ENCODE data around the gene PI4KA. TPM values are rescaled to one million over a fixed set of nuclear protein-coding genes. Genes with fewer than 3 reads are reported as not detected.
"Not testable (repeated sequence)": the region's sequence is repeated elsewhere in the genome, so short reads cannot be mapped to it uniquely, and the experiment has no call there.

Gene PI4KA
- total RNA-seq, 2 donors from 2014 or later, result 85.4 to 112 TPM

- no peak for TF ChIP-seq CTCF (IDR thresholded peaks at IDR 0.05)
- Histone ChIP-seq H3K4me3 (no peak overlapping the region), H3K27ac (peak overlapping the region in 1 of 2 donors; percentile 1), H3K36me3 (peaks cover 18% of the 10 kb centered on the region), H3K9me3 (no peaks in the 10 kb centered on the region), H3K4me1 (ENCODE audit: control insufficient read depth in 1 of 2, low read depth in 2 of 2) (peaks cover 8 to 23% of the 10 kb centered on the region in 2 donors), H3K27me3 (replicated peaks; ENCODE audit: insufficient read depth) (no peaks in the 10 kb centered on the region)
- DNase-seq (ENCODE audit: low spot score) (no peak), ATAC-seq (ENCODE audit: insufficient number of reproducible peaks, low FRiP score, low read depth) (no peak)
Observed at GRCh38 chr22:20776624-20777405, 81.8 kb downstream of the PI4KA start.

- ATAC-seq (ENCODE audit: insufficient number of reproducible peaks, low FRiP score, low read depth) (no peak), DNase-seq (ENCODE audit: low spot score) (no peak)
- TF ChIP-seq CTCF (IDR thresholded peaks at IDR 0.05), result no peak
- H3K9me3 ChIP-seq, result no peaks in the 10 kb centered on the region
- no peaks in the 10 kb centered on the region for H3K27me3 ChIP-seq (replicated peaks; ENCODE audit: insufficient read depth)
- peaks cover 12% of the 10 kb centered on the region for H3K36me3 ChIP-seq
- H3K27ac ChIP-seq, result peak overlapping the region; percentile 59 to 69
- no peak overlapping the region for H3K4me3 ChIP-seq
- peaks cover 8 to 23% of the 10 kb centered on the region in 2 donors for H3K4me1 ChIP-seq (ENCODE audit: control insufficient read depth in 1 of 2, low read depth in 2 of 2)
Observed at GRCh38 chr22:20775342-20775895, 83.2 kb downstream of the PI4KA start.

GRCh38 chr22:20774882-20775281 is 83.7 kb downstream of the PI4KA start:
- Histone ChIP-seq H3K36me3 (peaks cover 12% of the 10 kb centered on the region), H3K27ac (peak overlapping the region; percentile 59 to 69), H3K9me3 (no peaks in the 10 kb centered on the region), H3K27me3 (replicated peaks; ENCODE audit: insufficient read depth) (no peaks in the 10 kb centered on the region), H3K4me3 (no peak overlapping the region), H3K4me1 (ENCODE audit: control insufficient read depth in 1 of 2, low read depth in 2 of 2) (peaks cover 8 to 23% of the 10 kb centered on the region in 2 donors)
- TF ChIP-seq CTCF (IDR thresholded peaks at IDR 0.05), result no peak
- ATAC-seq (ENCODE audit: insufficient number of reproducible peaks, low FRiP score, low read depth) (no peak), DNase-seq (ENCODE audit: low spot score) (no peak)

- H3K4me3 ChIP-seq, result no peak within 1 kb of the TSS
- no peak for TF ChIP-seq CTCF (IDR thresholded peaks at IDR 0.05)
- ATAC-seq (ENCODE audit: insufficient number of reproducible peaks, low FRiP score, low read depth) (no peak), DNase-seq (ENCODE audit: low spot score) (no peak)
- no peaks in the 10 kb centered on the region for H3K9me3 ChIP-seq
- H3K27me3 ChIP-seq (replicated peaks; ENCODE audit: insufficient read depth), result no peaks in the 10 kb centered on the region
- peak within 1 kb of the TSS; percentile 59 to 69 for H3K27ac ChIP-seq
- peaks cover 7% of the 10 kb centered on the region for H3K36me3 ChIP-seq
- peaks cover 8 to 23% of the 10 kb centered on the region in 2 donors for H3K4me1 ChIP-seq (ENCODE audit: control insufficient read depth in 1 of 2, low read depth in 2 of 2)
Observed at GRCh38 chr22:20773793-20774212, 84.8 kb downstream of the PI4KA start, which contains the start of gene SERPIND1. SERPIND1 (plus strand) TSS chr22:20774113; CDS start chr22:20779313, 5,200 bp downstream.

GRCh38 chr22:20771918-20772625 is 86.5 kb downstream of the PI4KA start:
- peaks cover 8 to 23% of the 10 kb centered on the region in 2 donors for H3K4me1 ChIP-seq (ENCODE audit: control insufficient read depth in 1 of 2, low read depth in 2 of 2)
- no peak overlapping the region for H3K4me3 ChIP-seq
- ATAC-seq (ENCODE audit: insufficient number of reproducible peaks, low FRiP score, low read depth), result no peak
- H3K9me3 ChIP-seq, result no peaks in the 10 kb centered on the region
- H3K36me3 ChIP-seq, result peaks cover 3% of the 10 kb centered on the region
- no peaks in the 10 kb centered on the region for H3K27me3 ChIP-seq (replicated peaks; ENCODE audit: insufficient read depth)
- no peak for DNase-seq (ENCODE audit: low spot score)
- TF ChIP-seq CTCF (IDR thresholded peaks at IDR 0.05), result no peak
- no peak overlapping the region for H3K27ac ChIP-seq

GRCh38 chr22:20769496-20769826 is 89.2 kb downstream of the PI4KA start:
- H3K36me3 ChIP-seq, result peaks cover 14% of the 10 kb centered on the region
- DNase-seq (ENCODE audit: low spot score); ATAC-seq (ENCODE audit: insufficient number of reproducible peaks, low FRiP score, low read depth); H3K27ac ChIP-seq; H3K4me1 ChIP-seq (ENCODE audit: control insufficient read depth in 1 of 2, low read depth in 2 of 2); H3K27me3 ChIP-seq (replicated peaks; ENCODE audit: insufficient read depth); H3K4me3 ChIP-seq; H3K9me3 ChIP-seq: not testable (repeated sequence)
